GM11168 (cell line): ENCODE data around the gene CD226.

Experiments used
- in situ Hi-C: fragments of 300-500 bp; cut with MboI; formaldehyde crosslinking; loops from one replicate; pipeline ENCODE4 v1.12.0; 2022; ENCODE audit warnings: low sequenced_read_pairs; ENCODE audit not compliant: unreplicated experiment

The CD226 gene

DNA sequence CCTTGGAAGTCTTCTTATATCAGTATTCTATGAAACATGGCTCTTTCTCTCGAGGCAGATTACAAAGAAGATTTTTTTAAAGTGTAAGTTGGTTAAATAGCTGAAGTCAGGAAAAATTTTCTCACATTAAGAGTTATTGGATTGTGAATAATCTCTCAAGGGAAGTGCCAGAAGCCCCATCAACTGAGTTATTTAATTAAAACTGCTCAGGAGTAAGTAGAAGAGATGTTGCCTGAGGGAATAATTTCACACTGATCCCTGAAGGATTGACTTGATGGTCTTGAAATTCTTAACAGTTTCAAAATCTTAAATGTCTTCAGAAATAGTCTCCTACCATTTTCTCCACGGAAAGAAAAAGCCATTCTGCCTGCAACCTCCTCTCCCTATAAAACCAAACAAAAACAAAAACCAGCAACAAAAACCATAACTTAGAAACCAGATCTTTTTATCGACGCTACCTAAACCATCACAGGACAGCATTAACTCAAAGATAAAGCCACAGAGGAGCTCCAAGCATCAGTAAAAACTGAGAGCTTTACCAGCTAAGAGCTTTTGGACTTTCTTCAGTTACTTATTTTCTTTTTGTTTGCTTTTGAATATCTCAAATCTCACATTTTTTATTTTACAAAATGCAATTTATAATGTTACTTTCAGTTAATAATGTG is 12.9 kb downstream of the CD226 start:
- in situ Hi-C loops: loop anchor here (5.0 kb wide), 1 partner anchor 37 kb away; no protein-coding TSS in a partner anchor

DNA sequence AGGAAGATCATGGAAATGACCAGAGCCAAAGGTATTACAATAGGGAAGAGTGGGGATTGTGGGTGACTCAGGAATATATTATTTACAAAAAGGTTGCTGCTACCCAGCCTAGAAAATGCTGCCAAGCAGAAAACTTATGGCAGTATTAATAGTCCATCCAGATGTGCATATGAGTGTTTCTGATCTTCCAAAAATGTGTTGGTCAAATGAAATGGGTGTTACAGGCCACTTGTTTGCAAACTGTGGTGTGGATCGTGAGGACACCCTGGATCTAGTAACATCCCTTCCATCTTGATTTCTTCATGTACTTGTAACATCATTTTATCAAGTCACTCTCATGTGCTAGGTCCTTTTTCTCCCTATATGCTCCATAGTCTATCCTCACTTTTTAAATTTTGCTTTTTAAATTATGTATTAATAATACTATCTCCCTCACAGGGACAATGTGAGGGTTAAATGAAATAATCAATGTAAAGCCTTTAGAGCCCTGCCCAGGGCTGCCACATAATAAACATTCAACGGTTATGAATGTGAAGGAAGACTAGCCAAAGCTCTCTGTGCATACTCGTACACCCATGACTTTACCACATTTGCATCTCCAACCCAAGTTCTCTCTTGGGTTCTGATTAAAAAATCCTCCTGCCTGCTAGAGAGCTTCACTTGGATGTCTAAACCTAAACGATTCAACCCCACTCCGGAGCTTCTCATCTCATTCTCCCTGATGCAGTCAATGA is 18.5 kb downstream of the CD226 start:
- in situ Hi-C loops: no loop called here

DNA sequence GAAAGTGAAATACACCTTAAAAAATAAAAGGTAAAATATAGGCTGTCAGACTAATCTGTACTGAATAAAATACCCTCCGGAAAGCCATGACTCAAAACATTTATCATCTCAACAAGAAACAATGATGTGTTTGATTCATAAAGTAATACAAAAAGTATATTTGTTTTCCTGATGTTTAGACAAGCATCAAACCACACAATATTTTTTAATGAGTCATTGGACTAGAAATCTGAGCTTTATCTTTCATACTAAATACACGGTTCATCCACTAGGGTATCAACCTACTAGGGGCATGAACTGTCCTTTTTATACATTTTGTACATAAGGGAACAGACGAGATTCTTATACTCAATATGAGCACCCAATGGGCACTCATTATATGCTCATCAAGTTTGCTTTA is 31.3 kb downstream of the CD226 start:
- in situ Hi-C loops: no loop called here

DNA sequence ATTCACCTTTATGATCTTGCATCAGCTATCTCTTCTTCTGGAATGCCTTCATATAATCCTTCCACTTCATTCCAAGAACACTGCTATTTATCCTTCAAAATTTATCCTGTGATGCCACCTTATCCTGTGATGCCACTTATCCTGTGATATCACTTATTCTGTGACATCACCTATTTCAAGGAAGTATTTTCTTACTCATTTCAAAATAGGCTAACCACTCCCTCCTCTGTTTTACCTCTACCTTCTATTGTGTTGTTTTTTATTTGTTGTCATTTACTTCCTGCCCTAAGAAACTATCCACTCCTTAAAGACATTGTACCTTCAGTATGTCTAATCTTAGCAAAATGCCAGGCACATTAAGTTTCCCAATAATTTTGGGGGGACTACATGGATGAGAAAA is 38.8 kb downstream of the CD226 start:
- in situ Hi-C loops: no loop called here

GRCh38 chr18:69906765-69907164 is 40.9 kb downstream of the CD226 start:
- in situ Hi-C loops: no loop called here

- in situ Hi-C loops: no loop called here
Observed at GRCh38 chr18:69900941-69901340, 46.7 kb downstream of the CD226 start.

DNA sequence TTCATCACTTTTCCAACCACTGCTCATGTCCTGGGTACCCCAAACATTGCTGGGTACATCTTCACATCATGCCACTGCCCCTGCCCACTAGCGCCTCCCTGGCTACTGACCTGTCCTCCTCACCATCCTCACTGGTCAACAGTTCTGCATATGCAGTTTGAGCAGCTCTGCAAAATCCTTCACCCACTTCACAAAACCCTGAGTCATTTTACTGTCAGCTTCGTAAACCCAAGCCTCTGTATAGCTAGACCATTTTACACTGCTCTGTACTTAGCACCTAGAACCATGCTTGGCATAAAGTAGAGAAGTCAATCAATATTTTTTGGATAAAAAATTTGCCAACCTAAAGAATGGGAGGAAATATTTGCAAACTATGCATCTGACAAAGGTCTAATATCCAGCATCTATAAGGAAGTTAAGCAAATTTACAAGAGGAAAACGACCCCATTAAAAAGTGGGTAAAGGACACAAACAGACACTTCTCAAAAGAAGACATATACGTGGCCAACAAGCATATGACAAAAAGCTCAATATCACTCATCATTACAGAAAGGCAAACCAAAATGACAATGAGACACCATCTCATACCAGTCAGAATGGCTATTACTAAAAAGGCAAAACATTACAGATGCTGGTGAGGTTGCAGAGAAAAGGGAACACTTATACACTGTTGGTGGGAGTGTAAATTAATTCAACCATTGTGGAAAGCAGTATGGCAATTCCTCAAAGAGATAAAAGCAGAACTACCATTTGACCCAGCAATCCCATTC is 48.3 kb downstream of the CD226 start:
- in situ Hi-C loops: loop anchor here (5.0 kb wide), 1 partner anchor 38 kb away; no protein-coding TSS in a partner anchor

DNA sequence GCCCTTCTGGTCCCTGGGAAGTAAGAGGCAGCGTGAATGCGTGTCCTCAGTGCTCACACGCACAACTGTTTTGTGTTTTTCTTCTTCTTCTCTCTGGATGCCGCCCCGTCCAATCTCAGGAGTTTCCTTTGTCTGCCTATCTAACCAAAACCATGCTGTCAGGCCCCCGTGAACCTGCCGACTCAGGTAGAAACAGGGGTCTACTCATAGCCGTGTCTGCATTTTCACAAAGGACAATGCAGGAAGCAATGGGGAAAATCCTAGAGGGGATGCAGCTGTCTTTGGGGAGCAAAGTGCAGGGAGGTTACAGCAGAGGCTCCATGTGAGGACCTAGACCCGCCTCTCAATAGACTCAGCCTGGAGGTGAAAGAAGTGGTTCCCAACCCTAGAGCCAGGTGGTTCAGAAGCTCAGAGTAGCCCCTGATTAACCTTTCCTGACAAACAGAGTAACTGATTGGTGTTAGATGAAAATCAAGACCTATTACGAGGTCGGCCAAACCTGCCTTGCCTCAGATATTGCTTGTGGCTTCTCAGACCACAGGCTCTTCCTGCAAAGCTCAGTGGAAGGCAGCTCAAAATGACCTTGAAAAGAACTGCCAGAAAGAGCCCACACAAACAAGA is 49.3 kb downstream of the CD226 start:
- in situ Hi-C loops: loop anchor here (5.0 kb wide), 1 partner anchor 39 kb away; no protein-coding TSS in a partner anchor

GRCh38 chr18:69897397-69898108 is 50.1 kb downstream of the CD226 start:
- in situ Hi-C loops: loop anchor here (5.0 kb wide), 1 partner anchor 40 kb away; no protein-coding TSS in a partner anchor

GRCh38 chr18:69895066-69896047 is 52.3 kb downstream of the CD226 start:
- in situ Hi-C loops: loop anchor here (5.0 kb wide), 1 partner anchor 42 kb away; no protein-coding TSS in a partner anchor

DNA sequence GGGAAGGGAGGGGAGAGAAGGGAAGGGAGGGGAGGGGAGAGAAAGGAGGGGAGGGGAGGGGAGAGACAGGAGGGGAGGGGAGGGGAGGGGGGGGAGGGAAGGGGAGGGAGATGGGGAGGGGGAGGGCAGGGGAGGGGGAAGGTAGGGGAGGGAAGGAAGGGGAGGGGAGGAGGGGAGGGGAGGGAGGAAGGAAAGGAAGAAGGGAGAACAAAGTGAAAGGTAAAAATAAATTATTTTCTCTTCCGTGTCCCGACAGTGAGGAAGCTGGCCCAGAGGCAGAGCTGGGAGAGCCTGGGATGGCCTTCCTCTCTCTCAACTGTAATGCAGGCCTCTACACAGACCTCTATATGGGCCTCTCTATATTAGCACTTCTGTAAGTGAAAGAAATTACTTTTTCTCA is 53.2 kb downstream of the CD226 start:
- in situ Hi-C loops: no loop called here

- in situ Hi-C loops: no loop called here
Observed at GRCh38 chr18:69890558-69890957, 57.1 kb downstream of the CD226 start.

- in situ Hi-C loops: no loop called here
Observed at GRCh38 chr18:69889009-69889408, 58.7 kb downstream of the CD226 start.

DNA sequence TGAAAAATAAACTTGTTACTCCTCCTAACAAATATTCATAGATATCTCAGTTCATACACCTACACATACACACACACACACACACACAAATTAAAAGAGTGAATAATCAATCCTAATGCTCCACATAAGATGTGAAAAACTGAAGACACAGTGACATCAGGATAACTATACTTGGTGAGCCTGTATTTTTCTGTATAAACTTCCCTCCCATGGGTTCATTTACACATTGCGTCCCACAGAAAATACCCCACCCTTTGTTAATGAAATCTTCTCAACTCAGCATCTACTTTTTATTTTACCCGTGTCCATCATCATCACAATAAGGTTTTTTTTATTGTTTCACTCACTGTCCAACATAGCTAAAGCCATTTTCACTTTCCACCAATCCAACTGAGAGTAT is 60.4 kb downstream of the CD226 start:
- in situ Hi-C loops: no loop called here

DNA sequence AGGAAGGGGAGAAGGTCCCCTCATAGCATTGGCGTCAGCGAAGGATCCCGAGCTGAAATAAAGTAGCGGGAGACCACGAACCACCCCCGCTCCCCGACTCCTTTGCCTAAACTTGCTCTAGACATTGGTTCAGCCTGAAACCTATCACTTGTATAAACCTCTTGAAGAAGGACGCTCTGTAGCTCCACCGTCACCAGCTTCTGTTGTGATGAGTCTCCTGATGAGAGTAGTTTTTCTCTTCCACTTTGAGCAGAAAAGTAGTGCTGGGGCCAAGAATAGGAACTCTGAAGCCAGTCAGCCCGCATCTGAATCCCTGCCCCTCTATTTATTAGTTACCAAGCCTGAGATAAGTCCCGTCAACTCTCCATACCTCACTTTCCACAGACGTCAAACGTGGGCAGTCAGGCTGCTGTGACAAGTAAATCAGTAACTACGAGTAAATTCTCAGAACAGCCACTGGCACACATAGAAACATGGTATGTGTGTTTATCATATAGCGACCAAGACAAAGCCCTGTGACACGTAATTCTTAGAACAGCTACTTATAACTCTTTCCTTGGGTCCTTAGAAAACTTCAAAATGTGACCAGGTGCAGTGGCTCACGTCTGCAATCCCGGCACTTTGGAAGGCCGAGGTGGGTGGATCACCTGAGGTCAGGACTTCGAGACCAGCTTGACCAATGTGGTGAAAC is 61.7 kb downstream of the CD226 start:
- in situ Hi-C loops: no loop called here

- in situ Hi-C loops: no loop called here
Observed at GRCh38 chr18:69885355-69885754, 62.3 kb downstream of the CD226 start.

DNA sequence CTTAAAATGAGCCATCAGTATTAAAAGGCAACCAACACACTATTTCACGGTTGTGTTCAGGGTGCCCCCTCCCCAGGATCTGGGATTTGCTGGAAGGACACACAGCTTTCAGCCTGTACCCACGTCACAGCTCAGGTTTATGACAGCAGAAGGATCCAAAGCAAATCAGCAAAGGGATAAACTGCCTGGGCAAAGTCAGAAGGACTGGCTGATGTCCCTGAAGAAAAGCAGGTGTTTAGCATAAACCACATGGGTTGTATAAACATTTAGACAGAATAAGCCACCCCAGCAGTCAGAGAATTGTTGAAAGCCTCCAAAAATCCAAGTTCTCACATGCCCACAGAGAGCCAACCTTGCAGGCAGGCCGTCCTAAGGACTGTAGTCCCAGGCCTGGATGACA is 63.9 kb downstream of the CD226 start:
- in situ Hi-C loops: no loop called here
